Osteocyte (in vitro differentiated cells): ENCODE results near the gene FAM120C. TPM values are rescaled to one million over a fixed set of nuclear protein-coding genes. Genes with fewer than 3 reads are reported as not detected.

Experiments
- DNase-seq: peaks from one replicate; pipeline ENCODE4 v3.0.0; 2021; ENCODE audit warnings: mixed read lengths; ENCODE audit not compliant: unreplicated experiment; ENCODE audit errors: extremely low spot score
- H3K27ac Mint-ChIP-seq: one replicate; pipeline ENCODE4 v1.8.0; 2021; ENCODE audit warnings: mild to moderate bottlenecking, mixed read lengths; ENCODE audit not compliant: unreplicated experiment
- H3K27me3 Mint-ChIP-seq: one replicate; pipeline ENCODE4 v1.8.0; 2021; ENCODE audit warnings: mixed read lengths; ENCODE audit not compliant: unreplicated experiment
- H3K36me3 Mint-ChIP-seq: one replicate; pipeline ENCODE4 v1.8.0; 2021; ENCODE audit warnings: mixed read lengths; ENCODE audit not compliant: unreplicated experiment
- H3K4me1 Mint-ChIP-seq: one replicate; pipeline ENCODE4 v1.8.0; 2021; ENCODE audit warnings: mixed read lengths; ENCODE audit not compliant: unreplicated experiment
- H3K4me3 Mint-ChIP-seq: one replicate; pipeline ENCODE4 v1.8.0; 2021; ENCODE audit warnings: mild to moderate bottlenecking, moderate library complexity, mixed read lengths; ENCODE audit not compliant: unreplicated experiment
- H3K9me3 Mint-ChIP-seq: one replicate; pipeline ENCODE4 v1.8.0; 2021; ENCODE audit warnings: mixed read lengths; ENCODE audit not compliant: unreplicated experiment
- total RNA-seq: library from RNA; stranded (reverse); gene quantifications from 2 replicates; pipeline ENCODE4 v1.2.1, GENCODE V29; 2021
- TF ChIP-seq, protein P1 (sequence below): fragments of 200-600 bp; sonication (generic); IDR thresholded peaks from 2 replicates; pipeline ENCODE4 v1.5.0; 2021; ENCODE audit warnings: antibody characterized with exemption, mild to moderate bottlenecking, moderate library complexity

The FAM120C gene
- total RNA-seq, 1 donor from 2014 or later, result 11.6 TPM

DNA sequence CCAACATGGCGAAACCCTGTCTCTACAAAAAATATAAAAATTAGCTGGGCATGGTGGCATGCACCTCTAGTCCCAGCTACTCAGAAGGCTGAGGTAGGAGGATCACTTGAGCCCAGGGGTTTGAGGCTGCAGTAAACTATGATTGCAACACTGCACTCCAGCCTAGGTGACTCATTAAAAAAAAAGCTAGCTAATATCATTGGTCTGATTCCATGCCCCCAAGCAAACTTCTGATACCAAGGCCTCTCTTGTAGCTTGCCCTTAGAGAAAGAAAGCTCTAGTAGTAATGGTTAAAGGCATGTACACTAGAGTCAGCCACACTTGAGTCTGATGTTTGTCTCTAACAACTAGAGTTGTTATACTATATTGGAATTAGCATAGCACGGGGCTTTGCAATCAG lies 106.2 kb downstream of the FAM120C start:
- TF ChIP-seq, protein P1, sequence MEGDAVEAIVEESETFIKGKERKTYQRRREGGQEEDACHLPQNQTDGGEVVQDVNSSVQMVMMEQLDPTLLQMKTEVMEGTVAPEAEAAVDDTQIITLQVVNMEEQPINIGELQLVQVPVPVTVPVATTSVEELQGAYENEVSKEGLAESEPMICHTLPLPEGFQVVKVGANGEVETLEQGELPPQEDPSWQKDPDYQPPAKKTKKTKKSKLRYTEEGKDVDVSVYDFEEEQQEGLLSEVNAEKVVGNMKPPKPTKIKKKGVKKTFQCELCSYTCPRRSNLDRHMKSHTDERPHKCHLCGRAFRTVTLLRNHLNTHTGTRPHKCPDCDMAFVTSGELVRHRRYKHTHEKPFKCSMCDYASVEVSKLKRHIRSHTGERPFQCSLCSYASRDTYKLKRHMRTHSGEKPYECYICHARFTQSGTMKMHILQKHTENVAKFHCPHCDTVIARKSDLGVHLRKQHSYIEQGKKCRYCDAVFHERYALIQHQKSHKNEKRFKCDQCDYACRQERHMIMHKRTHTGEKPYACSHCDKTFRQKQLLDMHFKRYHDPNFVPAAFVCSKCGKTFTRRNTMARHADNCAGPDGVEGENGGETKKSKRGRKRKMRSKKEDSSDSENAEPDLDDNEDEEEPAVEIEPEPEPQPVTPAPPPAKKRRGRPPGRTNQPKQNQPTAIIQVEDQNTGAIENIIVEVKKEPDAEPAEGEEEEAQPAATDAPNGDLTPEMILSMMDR, result no peak
- no peak overlapping the region for H3K27ac Mint-ChIP-seq
- H3K4me1 Mint-ChIP-seq, result no peaks in the 10 kb centered on the region
- peaks cover 6% of the 10 kb centered on the region for H3K36me3 Mint-ChIP-seq
- H3K4me3 Mint-ChIP-seq, result no peak overlapping the region
- H3K9me3 Mint-ChIP-seq, result peaks cover 4% of the 10 kb centered on the region
- no peaks in the 10 kb centered on the region for H3K27me3 Mint-ChIP-seq
- no peak for DNase-seq

DNA sequence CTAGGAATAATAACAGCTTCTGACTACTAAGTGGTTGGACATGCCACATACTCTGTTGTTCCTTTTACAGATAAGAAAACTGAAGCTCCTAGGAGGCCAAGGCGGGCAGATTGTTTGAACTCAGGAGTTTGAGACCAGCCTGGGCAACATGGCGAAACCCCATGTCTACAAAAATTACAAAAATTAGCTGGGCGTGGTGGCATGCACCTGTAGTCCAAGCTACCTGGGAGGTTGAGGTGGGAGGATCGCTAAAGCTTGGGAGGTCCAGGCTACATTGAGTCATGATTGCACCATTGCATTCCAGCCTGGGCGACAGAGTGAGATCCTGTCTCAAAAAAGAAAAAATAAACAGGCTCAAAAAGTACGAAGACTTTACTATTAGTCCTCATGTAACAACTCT lies 108.2 kb downstream of the FAM120C start:
- Mint-ChIP-seq H3K27me3 (no peaks in the 10 kb centered on the region), H3K36me3 (peaks cover 6% of the 10 kb centered on the region), H3K9me3 (peaks cover 8% of the 10 kb centered on the region), H3K4me1 (no peaks in the 10 kb centered on the region), H3K27ac (no peak overlapping the region), H3K4me3 (no peak overlapping the region)
- no peak for DNase-seq
- TF ChIP-seq, protein P1, result no peak

DNA sequence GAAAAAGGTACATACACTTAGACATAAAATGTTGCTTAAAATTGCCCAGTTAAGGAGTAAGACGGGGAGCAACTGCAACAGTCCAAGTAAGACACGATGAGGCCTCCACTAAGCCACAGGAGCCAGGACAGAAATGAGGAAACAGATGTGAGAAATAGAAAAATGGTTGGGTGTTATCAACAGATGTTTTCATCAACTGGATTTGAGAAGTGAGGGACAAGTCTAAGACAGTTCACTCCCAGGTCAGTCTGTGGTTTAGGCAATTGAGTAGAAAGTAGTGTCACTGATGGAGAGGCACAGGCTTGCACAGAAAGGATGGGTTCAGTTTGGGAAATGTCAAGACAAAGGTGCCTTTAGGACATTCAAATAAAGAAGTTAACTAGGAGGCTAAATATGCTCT lies 115.3 kb downstream of the FAM120C start:
- no peak for DNase-seq
- Mint-ChIP-seq H3K9me3 (peaks cover 8% of the 10 kb centered on the region), H3K27ac (no peak overlapping the region), H3K4me1 (no peaks in the 10 kb centered on the region), H3K27me3 (no peaks in the 10 kb centered on the region), H3K4me3 (no peak overlapping the region), H3K36me3 (peaks cover 4% of the 10 kb centered on the region)
- TF ChIP-seq, protein P1, result no peak

DNA sequence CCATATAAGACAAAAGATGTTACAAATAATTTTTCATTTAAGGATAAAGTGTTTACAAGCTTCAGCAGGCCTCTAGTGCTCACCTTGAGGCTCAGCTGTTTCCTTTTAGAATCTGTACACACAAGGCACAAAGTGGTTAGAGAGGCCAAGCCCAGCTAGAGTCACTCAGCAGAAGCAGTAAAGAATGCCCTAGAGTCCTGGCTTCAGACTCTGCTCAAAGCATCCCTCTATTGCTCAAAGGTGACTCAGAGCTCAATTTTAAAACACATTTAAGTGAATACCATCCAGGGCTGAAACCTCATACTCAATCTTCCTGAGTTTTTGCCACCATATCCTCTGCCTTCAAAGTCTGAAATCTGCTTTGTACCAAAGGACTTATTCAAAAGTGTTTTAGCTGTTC lies 116.2 kb downstream of the FAM120C start:
- Mint-ChIP-seq H3K27ac (no peak overlapping the region), H3K36me3 (peaks cover 4% of the 10 kb centered on the region), H3K9me3 (peaks cover 8% of the 10 kb centered on the region), H3K4me3 (no peak overlapping the region), H3K4me1 (no peaks in the 10 kb centered on the region), H3K27me3 (no peaks in the 10 kb centered on the region)
- no peak for DNase-seq
- TF ChIP-seq, protein P1, result no peak

DNA sequence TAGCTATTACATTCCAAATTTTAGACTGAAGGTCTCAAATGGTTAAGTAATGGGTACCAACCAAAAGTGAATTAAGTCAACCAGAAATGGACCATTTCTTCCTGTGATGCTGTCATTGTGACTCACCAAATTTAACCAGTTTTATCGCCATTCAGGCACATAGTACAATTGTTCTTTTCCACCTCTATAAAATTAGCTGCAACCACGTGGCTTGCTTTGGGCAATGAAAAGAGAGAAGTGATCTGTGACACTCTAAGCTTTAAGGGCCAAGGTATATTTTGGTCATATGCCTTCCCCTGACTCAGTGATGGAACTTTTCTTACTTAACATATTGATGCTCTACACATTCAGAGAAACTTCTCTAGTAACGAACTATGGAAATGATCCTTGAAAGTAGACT lies 118.5 kb downstream of the FAM120C start:
- Mint-ChIP-seq H3K36me3 (peaks cover 4% of the 10 kb centered on the region), H3K27me3 (no peaks in the 10 kb centered on the region)

More for the DNA sequence above, 118.5 kb downstream of the FAM120C start:
- H3K4me1 Mint-ChIP-seq, result no peaks in the 10 kb centered on the region
- H3K9me3 Mint-ChIP-seq, result peaks cover 4% of the 10 kb centered on the region
- TF ChIP-seq, protein P1, result no peak
- no peak overlapping the region for H3K27ac Mint-ChIP-seq
- DNase-seq, result no peak
- H3K4me3 Mint-ChIP-seq, result no peak overlapping the region
